Peyer's patch (tissue), 4 donors: ENCODE data around the gene DLGAP1. TPM values are rescaled to one million over a fixed set of nuclear protein-coding genes. Genes with fewer than 3 reads are reported as not detected.

Source experiments
- DNase-seq, 3 donors: peaks; one replicate each; pipeline ENCODE4 v3.0.0-alpha.2; 2017 to 2019
- H3K27ac ChIP-seq, 4 donors: fragments of 200-600 bp; sonication (generic); one replicate each; pipeline ENCODE4 v1.5.1; 2016 to 2019
- H3K27me3 ChIP-seq, 2 donors: fragments of 200-600 bp; sonication (generic); one replicate each; pipeline ENCODE4 v1.5.1; 2019
- H3K36me3 ChIP-seq, 3 donors: fragments of 200-600 bp; sonication (generic); one replicate each; pipeline ENCODE4 v1.5.1; 2016 to 2019
- H3K4me1 ChIP-seq, 4 donors: fragments of 200-600 bp; sonication (generic); one replicate each; pipeline ENCODE4 v1.5.1; 2016 to 2019
- H3K4me3 ChIP-seq, 4 donors: fragments of 200-600 bp; sonication (generic); 1 replicate in 3 of 4; 2 replicates in 1 of 4; pipeline ENCODE4 v1.5.1; 2016 to 2019; ENCODE audit warnings: mild to moderate bottlenecking in 1 of 4
- H3K9me3 ChIP-seq, 4 donors: fragments of 200-600 bp; sonication (generic); one replicate each; pipeline ENCODE4 v1.5.1; 2016 to 2019; ENCODE audit warnings: mild to moderate bottlenecking in 1 of 4
- CTCF ChIP-seq, 6 experiments: fragments of 450-650 bp in 4 of 6; fragments of 200-600 bp in 2 of 6; sonication (generic) in 1 of 6; IDR thresholded peaks; one replicate each; pipeline ENCODE4 v1.5.1; 2017 to 2019; ENCODE audit warnings: antibody characterized with exemption in 6 of 6, mild to moderate bottlenecking in 3 of 6, moderate library complexity in 1 of 6
- POLR2A ChIP-seq, 2 donors: fragments of 450-650 bp; IDR thresholded peaks; one replicate each; pipeline ENCODE4 v1.5.1; 2017; ENCODE audit warnings: antibody characterized with exemption in 2 of 2, mild to moderate bottlenecking in 2 of 2, moderate library complexity in 2 of 2
- total RNA-seq, 4 donors: library from RNA; depleted of rRNA; stranded (reverse); fragments of >200 nt; gene quantifications; one replicate each; pipeline ENCODE4 v1.1.0, GENCODE V29; 2016

DLGAP1 gene
- total RNA-seq, 4 donors from 2014 or later = 0.53 to 4.1 (median 2.1) TPM

GRCh38 chr18:4385876-4386275 lies 69.2 kb downstream of the DLGAP1 start:
- H3K27ac ChIP-seq = no peak overlapping the region
- no peaks in the 10 kb centered on the region for H3K4me1 ChIP-seq
- no peaks in the 10 kb centered on the region for H3K9me3 ChIP-seq
- no peak overlapping the region for H3K4me3 ChIP-seq
- no peaks in the 10 kb centered on the region for H3K27me3 ChIP-seq
- TF ChIP-seq POLR2A (IDR thresholded peaks at IDR 0.05) (no peak), CTCF (IDR thresholded peaks at IDR 0.05) (no peak)
- H3K36me3 ChIP-seq = no peaks in the 10 kb centered on the region
- no peak for DNase-seq

- no peak for TF ChIP-seq CTCF (IDR thresholded peaks at IDR 0.05)
- Histone ChIP-seq H3K36me3 (no peaks in the 10 kb centered on the region), H3K9me3 (no peaks in the 10 kb centered on the region), H3K27me3 (no peaks in the 10 kb centered on the region), H3K27ac (no peak overlapping the region), H3K4me1 (no peaks in the 10 kb centered on the region), H3K4me3 (no peak overlapping the region)
- DNase-seq = no peak
Observed at GRCh38 chr18:4384932-4385331, 70.2 kb downstream of the DLGAP1 start.

GRCh38 chr18:4374564-4374963 lies 80.5 kb downstream of the DLGAP1 start:
- H3K4me3 ChIP-seq = no peak overlapping the region
- no peaks in the 10 kb centered on the region for H3K9me3 ChIP-seq
- no peaks in the 10 kb centered on the region for H3K36me3 ChIP-seq
- H3K4me1 ChIP-seq = no peaks in the 10 kb centered on the region
- no peak overlapping the region for H3K27ac ChIP-seq
- TF ChIP-seq CTCF (IDR thresholded peaks at IDR 0.05) (no peak), POLR2A (IDR thresholded peaks at IDR 0.05) (no peak)
- no peak for DNase-seq
- no peaks in the 10 kb centered on the region for H3K27me3 ChIP-seq

GRCh38 chr18:4369705-4370104 lies 85.4 kb downstream of the DLGAP1 start:
- Histone ChIP-seq H3K27me3 (no peaks in the 10 kb centered on the region), H3K4me3 (no peak overlapping the region), H3K4me1 (no peaks in the 10 kb centered on the region), H3K9me3 (no peaks in the 10 kb centered on the region), H3K27ac (no peak overlapping the region), H3K36me3 (no peaks in the 10 kb centered on the region)
- no peak for TF ChIP-seq POLR2A (IDR thresholded peaks at IDR 0.05)
- TF ChIP-seq CTCF (IDR thresholded peaks at IDR 0.05) = no peak
- DNase-seq = no peak

GRCh38 chr18:4360221-4360715 lies 94.8 kb downstream of the DLGAP1 start:
- H3K27ac ChIP-seq = no peak overlapping the region
- no peaks in the 10 kb centered on the region for H3K36me3 ChIP-seq
- H3K4me3 ChIP-seq = no peak overlapping the region
- H3K27me3 ChIP-seq = no peaks in the 10 kb centered on the region
- TF ChIP-seq POLR2A (IDR thresholded peaks at IDR 0.05) = no peak
- TF ChIP-seq CTCF (IDR thresholded peaks at IDR 0.05) = no peak
- no peaks in the 10 kb centered on the region for H3K4me1 ChIP-seq
- no peak for DNase-seq
- no peaks in the 10 kb centered on the region for H3K9me3 ChIP-seq

- no peak for DNase-seq
- H3K27ac ChIP-seq = no peak overlapping the region
- H3K27me3 ChIP-seq = no peaks in the 10 kb centered on the region
- no peaks in the 10 kb centered on the region for H3K36me3 ChIP-seq
- TF ChIP-seq POLR2A (IDR thresholded peaks at IDR 0.05) (no peak), CTCF (IDR thresholded peaks at IDR 0.05) (no peak)
- no peak overlapping the region for H3K4me3 ChIP-seq
- H3K4me1 ChIP-seq = no peaks in the 10 kb centered on the region
- H3K9me3 ChIP-seq = no peaks in the 10 kb centered on the region
Observed at GRCh38 chr18:4358618-4359017, 96.5 kb downstream of the DLGAP1 start.
